GM15510 (cell line): Measurements from ENCODE around the gene LCMT2.

Source experiments
- POLR2A ChIP-seq: IDR thresholded peaks from 3 replicates; pipeline ENCODE4 v1.6.1; 2011; ENCODE audit warnings: borderline replicate concordance; ENCODE audit not compliant: insufficient read length; ENCODE audit errors: extremely low read depth

LCMT2 gene

DNA sequence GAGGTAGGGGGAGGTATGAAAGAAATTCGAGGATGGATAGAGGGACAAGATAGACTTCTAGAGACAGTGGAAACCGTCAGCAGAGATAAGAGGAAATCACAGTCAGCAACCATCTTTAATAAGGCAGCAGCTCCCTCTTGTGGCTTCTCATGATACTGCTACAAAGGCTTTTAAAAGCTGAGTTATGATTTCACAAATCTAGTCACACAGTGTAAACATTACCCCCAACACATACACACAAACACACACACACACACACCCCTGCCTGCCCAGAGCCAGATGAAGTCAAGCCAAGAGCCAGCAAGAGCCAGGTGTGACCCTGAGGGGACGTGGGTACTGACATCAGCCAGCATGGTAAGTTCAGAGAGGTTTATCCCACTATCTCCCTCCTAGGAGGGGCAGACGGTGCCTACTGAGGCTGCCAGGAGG is 44.8 kb downstream of the LCMT2 start:
- no peak for TF ChIP-seq POLR2A

DNA sequence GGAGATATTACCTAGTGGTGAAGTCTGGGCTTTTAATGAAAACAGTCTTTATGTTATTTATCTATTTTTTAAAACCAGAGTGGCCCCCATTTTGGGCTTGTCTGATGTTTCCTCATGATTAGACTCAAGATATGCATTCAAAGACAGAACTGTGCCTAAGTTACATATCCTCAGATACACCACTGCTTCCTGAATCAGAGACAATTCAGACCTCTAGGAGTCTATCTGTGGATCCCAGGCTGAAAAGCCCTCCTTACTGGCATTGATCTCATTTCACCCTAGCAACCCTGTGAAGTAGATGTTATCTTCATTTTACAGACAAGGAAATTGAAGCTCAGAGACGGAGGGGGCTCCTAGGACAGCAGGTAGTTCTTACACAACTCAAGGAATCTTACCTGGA is 46.8 kb downstream of the LCMT2 start:
- no peak for TF ChIP-seq POLR2A

DNA sequence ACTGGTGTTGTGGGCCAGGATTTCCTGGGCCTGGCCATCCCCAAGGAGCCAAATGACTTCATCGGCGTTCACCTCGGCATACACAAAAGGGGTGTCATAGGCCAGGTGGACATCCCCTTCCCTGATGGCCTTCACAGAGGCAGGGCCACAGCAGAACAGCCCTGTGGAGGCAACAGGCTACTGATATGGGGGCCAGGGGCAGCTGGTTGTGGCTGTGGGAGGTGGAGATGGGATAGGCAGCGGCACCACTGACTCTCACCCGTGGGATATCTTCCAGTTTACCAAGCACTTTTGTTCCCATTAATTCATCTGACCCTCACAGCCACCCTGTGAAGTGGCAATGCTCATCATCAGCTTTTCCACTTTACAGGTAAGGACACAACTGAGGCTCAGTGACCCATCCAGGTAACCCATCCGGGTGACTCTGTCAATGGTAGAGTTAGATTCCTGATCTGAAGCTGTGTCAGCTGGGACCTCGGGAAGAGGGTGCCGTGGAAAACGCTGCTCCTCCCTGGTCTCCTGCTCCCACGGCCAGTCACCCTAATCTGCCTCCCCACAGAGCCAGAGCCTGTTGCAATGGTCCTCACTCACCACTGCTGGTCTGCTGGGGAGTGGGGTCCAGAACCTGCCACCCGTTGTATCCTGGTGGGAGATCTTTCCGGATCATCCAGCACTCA is 48.3 kb downstream of the LCMT2 start:
- TF ChIP-seq POLR2A: no peak

DNA sequence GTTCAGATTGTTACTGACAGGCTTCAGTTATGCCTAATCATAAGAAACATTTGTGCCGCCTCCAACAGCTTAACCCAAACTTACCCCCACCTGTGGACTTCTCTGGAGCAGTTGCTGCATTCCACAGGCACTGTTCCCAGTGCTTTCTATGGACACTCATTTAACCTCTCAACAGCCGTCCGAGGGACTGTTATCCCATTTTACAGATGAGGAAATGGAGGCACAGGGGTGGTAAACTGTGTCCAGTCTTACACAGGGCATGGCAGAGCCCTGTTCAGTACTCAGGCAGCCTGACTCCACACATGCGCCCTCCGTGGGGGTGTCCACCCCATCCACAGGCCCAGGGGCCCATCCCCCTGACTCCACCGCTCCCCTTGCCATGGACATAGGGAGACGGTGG is 49.4 kb downstream of the LCMT2 start:
- no peak for TF ChIP-seq POLR2A

DNA sequence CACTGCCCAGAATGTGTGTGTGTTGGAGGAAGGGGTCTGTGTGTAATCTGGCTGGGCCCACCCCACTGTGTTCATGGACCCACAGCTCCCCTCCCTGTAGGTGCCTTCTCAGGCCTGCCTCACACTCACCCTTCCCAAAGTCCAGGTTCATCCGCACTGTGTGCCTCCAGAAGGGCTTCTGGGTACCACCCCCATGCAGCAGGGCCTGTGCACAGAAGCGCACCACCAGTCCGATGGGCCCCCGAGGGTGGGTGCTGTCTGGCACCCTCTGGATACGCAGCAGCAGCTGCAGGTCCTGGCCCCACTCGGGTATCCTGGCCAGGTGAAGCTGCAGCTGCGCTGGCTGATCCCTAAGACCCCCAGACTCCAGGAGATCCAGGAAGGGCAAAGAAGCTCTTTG is 50.9 kb downstream of the LCMT2 start:
- no peak for TF ChIP-seq POLR2A

DNA sequence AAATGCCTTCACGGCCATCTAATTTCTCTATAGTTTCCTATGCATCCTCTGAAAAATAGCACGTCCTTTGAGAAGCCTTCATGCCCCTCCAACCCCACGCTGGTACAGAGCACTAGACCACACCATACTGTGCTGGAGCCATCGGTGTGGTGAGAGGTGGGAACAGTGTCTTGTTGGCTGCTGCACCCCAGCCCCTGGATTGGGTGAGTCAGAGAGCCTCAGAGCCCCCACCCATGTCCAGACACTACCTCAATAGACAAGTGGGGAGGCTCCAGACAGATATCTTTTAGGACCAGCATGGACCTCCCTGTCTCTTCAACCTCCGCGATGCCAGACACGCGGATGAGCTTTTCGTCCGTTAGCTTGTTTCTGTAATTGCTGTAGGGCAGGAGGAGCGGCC is 51.5 kb downstream of the LCMT2 start:
- no peak for TF ChIP-seq POLR2A

DNA sequence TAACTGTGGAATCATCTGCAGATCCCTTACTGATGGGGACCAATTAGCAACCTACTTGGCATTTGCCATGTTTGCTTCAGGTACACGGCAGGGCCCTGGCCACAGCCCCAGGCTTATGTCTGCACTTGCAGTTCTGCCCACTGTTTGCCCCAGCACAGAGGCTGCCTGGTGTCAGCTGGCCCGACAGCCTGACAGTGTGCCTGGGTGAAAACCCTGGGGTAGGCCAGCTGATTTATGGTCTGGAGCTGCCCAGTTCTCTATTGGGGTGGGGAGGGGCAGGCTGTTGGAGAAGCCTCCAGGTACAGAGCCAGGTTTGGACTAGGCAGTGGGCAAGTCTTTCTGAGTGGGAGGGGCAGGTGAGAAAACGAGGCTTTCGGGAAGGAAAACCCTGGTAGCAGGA is 52.5 kb downstream of the LCMT2 start:
- TF ChIP-seq POLR2A: no peak

DNA sequence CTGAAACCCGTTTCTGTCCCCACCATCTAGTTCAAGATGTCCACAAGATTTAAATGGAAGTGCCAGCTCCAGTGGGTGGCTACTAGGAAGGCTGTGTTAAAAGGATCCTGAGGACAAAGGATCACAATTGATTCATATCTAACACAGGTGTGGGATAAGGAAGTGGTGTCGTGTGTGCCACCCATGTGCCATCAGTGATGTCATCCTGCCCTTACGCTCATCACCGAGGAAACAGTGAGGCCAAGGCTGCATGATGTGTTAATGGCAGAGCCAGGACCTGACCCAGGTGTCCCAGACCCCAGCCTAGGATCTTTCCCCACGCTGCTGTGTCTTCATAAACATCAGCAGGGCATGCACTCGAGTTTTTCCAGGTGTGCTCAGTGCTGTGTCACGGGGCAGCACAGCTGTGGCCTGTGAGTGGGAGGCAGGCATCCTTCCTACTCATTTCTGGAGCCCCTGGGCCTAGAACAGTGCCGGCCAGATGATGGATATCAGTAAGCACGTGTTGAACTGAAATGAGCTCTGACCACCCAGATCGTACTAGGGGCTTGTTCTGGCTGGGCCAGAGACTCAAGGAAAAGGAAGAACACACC is 53.0 kb downstream of the LCMT2 start:
- TF ChIP-seq POLR2A: no peak

DNA sequence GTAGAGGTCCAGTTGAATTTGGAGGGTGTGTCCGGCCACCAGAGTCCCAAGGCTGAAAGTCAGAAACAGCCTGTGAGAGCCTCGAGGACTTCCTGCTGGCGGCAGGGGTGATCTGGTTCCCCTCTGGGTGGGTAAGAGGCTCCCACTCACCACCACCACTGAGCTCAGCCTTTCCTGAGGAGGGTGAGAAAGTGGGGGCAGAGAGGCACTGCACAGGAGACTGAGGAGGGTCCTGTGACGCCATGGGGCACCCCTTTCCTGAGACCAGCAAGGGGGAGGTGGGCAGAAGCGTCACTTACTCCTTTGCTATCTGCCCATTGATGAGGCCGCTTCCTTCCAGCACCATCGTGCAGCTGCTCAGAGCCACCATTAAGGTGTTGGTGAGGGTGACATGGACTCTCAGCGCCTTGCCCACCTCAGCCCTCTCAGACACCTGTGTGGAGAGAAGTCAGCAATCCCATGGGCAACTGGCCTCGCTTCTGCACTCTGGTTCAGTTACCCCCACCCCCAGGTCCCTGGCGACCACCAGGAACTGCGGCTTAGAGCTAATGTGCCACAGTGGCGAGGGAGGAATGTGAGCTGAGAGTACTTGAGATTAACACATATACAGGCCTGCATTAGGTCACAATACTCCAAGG is 53.7 kb downstream of the LCMT2 start:
- TF ChIP-seq POLR2A: no peak

DNA sequence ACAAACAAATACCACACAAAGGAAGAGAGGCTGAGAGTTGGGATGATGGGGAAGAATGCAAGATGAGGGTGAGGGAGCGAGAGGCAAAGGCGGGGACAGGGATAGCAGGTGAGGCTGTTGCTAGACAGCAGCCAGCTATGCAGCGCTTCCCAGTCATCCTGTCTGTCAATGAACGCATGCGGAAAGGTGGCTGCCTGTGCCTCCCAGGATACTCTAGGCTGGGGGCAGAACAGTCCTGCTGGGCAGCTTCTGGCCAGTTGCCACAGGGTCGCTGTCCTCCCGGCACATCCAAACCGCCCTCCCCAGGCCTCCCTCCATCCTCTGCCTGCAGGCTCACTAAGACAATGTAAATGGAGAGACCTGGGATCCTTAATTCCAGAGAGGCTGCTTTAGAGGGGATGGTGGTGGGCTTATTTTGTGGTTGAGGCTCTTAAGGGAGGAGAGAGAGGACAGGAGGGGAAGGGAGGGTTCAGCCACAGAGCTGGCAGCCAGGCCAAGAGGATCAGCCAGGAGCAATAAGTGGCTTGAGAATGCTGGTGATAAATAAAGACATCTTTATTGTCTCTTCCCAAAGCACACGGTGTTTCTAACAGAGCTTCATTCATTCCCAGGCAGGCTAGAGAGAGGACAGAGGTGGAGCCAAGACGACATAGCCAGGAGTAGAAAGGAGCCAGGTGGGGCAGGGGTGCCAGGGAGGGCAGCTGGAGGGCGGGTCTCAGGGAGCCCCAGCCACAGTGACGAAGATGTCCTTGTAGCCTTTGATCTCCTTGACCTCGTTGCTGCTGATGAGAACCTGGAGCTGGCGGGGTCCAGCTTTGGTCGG is 54.4 kb downstream of the LCMT2 start:
- TF ChIP-seq POLR2A: no peak

DNA sequence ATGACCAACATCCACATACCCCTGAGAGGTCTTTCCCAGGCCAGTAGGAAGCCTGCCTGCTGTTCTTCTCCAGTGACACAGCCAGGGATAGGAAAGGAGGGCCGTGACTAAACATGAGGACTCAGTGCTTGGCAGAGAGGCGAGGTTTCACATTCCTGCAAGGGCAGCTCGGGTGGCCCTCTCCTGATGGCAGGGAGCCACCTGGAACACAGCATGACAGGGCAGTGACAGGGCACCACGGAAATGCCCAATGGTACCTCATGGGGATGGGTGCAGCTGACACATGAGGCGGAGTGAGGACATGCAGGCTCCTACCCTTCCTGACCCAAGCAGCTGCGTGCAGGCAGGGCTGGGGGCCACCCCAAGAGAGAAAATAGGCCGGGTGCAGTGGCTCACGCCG is 56.2 kb downstream of the LCMT2 start:
- no peak for TF ChIP-seq POLR2A
